ENCODE results near the gene CLIP2. TPM values are rescaled to one million over a fixed set of nuclear protein-coding genes. Genes with fewer than 3 reads are reported as not detected.
A peak's percentile ranks its signal among the peaks of the same experiment; 100 is the strongest.

The CLIP2 gene
- total and polyA plus RNA-seq, 2 of the 8 experiments (the other 6 are each of a cell fraction or from before 2014, with no cell fraction given): 8.3 to 41.5 TPM

DNA sequence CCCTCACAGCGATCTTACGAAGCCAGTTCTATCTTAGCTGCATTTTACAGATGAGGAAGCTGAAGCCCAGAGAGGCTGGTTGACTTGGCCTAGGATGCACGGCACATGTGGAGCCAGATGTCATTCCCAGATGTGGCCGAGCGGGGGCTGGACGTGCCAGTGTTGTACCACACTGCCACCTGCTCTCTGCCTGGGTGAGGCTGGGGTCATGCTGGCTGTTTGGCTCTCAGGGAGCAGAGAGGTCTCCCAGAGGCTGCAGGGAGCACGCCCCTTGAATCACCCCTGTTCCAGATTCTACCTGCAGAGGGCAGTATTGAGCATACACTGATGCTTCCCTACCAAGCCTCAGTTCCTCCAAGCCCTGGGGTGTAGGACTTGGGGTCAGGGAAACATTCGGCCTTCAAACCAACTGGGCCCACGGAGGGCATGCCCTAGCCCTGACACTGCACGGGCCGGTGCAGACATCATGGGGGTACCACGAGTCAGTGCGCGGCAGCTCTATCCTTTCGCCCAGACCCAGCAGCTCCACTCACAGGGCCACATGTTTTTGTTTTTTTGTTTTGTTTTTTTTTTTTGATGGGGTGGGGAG is 160.7 kb downstream of the CLIP2 start (continued):
- no peak for TF ChIP-seq JUN (IDR thresholded peaks at IDR 0.05; ENCODE audit: low read depth, low read length)
- no peak for TF ChIP-seq RNF2 (IDR thresholded peaks at IDR 0.05; ENCODE audit: borderline replicate concordance, low read depth, low read length, missing control alignments, poor library complexity, severe bottlenecking)
- TF ChIP-seq, protein P1, sequence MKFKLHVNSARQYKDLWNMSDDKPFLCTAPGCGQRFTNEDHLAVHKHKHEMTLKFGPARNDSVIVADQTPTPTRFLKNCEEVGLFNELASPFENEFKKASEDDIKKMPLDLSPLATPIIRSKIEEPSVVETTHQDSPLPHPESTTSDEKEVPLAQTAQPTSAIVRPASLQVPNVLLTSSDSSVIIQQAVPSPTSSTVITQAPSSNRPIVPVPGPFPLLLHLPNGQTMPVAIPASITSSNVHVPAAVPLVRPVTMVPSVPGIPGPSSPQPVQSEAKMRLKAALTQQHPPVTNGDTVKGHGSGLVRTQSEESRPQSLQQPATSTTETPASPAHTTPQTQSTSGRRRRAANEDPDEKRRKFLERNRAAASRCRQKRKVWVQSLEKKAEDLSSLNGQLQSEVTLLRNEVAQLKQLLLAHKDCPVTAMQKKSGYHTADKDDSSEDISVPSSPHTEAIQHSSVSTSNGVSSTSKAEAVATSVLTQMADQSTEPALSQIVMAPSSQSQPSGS (IDR thresholded peaks at IDR 0.05; ENCODE audit: low read length): no peak; the same call in 1 of the 2 replicates
- TF ChIP-seq, protein P2, sequence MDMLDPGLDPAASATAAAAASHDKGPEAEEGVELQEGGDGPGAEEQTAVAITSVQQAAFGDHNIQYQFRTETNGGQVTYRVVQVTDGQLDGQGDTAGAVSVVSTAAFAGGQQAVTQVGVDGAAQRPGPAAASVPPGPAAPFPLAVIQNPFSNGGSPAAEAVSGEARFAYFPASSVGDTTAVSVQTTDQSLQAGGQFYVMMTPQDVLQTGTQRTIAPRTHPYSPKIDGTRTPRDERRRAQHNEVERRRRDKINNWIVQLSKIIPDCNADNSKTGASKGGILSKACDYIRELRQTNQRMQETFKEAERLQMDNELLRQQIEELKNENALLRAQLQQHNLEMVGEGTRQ (IDR thresholded peaks at IDR 0.05; ENCODE audit: low read length): no peak
- TF ChIP-seq, protein P3, sequence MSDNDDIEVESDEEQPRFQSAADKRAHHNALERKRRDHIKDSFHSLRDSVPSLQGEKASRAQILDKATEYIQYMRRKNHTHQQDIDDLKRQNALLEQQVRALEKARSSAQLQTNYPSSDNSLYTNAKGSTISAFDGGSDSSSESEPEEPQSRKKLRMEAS (IDR thresholded peaks at IDR 0.05): peak; percentile 88
- peak; percentile 69 to 72 for TF ChIP-seq RAD21 (IDR thresholded peaks at IDR 0.05 in 1 of 2, conservative IDR thresholded peaks at IDR 0.05 in 1 of 2; ENCODE audit: low read depth in 2 of 2, low read length in 2 of 2)
- TF ChIP-seq EZH2 (IDR thresholded peaks at IDR 0.05; ENCODE audit: low read depth, low read length, severe bottlenecking): no peak
- TF ChIP-seq KDM4A (IDR thresholded peaks at IDR 0.05; ENCODE audit: low read depth, low read length, severe bottlenecking): no peak
- TF ChIP-seq, protein P4, sequence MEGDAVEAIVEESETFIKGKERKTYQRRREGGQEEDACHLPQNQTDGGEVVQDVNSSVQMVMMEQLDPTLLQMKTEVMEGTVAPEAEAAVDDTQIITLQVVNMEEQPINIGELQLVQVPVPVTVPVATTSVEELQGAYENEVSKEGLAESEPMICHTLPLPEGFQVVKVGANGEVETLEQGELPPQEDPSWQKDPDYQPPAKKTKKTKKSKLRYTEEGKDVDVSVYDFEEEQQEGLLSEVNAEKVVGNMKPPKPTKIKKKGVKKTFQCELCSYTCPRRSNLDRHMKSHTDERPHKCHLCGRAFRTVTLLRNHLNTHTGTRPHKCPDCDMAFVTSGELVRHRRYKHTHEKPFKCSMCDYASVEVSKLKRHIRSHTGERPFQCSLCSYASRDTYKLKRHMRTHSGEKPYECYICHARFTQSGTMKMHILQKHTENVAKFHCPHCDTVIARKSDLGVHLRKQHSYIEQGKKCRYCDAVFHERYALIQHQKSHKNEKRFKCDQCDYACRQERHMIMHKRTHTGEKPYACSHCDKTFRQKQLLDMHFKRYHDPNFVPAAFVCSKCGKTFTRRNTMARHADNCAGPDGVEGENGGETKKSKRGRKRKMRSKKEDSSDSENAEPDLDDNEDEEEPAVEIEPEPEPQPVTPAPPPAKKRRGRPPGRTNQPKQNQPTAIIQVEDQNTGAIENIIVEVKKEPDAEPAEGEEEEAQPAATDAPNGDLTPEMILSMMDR (IDR thresholded peaks at IDR 0.05; ENCODE audit: control extremely low read depth in 1 of 3, insufficient read depth in 1 of 3, low read depth in 1 of 3, low read length in 3 of 3): peak; percentile 66 to 95 (median 86)
- no peak for TF ChIP-seq CHD1 (IDR thresholded peaks at IDR 0.05; ENCODE audit: low read depth, low read length)
- TF ChIP-seq NRF1 (IDR thresholded peaks at IDR 0.05; ENCODE audit: low read depth, low read length): no peak
- TF ChIP-seq CREB1 (IDR thresholded peaks at IDR 0.05): peak; percentile 66
- TF ChIP-seq TEAD4 (IDR thresholded peaks at IDR 0.05; ENCODE audit: low read depth, low read length): no peak
- TF ChIP-seq TBP (IDR thresholded peaks at IDR 0.05; ENCODE audit: low read depth, low read length): no peak
- no peak for TF ChIP-seq PHF8 (conservative IDR thresholded peaks at IDR 0.05; ENCODE audit: low read depth, low read length)
- no peak for TF ChIP-seq SAP30 (IDR thresholded peaks at IDR 0.05; ENCODE audit: insufficient read depth, insufficient replicate concordance, low read length)
- no peak for TF ChIP-seq SP4 (IDR thresholded peaks at IDR 0.05; ENCODE audit: low read length)
- no peak for TF ChIP-seq KDM5A (IDR thresholded peaks at IDR 0.05; ENCODE audit: low read length)
